Occipital lobe (tissue), 2 donors: ENCODE data around the gene TMEM198. TPM values are rescaled to one million over a fixed set of nuclear protein-coding genes. Genes with fewer than 3 reads are reported as not detected.

ENCODE experiments used
- DNase-seq: peaks from one replicate; lab custom pipeline; 2025; lab: John Stamatoyannopoulos, UW
- total RNA-seq: library from RNA; depleted of rRNA; stranded (reverse); fragments of >200 nt; gene quantifications from one replicate; pipeline ENCODE4 v1.2.3, GENCODE V29; 2014

The TMEM198 gene
- total RNA-seq, 1 donor from 2014 or later = 14.0 TPM

DNA sequence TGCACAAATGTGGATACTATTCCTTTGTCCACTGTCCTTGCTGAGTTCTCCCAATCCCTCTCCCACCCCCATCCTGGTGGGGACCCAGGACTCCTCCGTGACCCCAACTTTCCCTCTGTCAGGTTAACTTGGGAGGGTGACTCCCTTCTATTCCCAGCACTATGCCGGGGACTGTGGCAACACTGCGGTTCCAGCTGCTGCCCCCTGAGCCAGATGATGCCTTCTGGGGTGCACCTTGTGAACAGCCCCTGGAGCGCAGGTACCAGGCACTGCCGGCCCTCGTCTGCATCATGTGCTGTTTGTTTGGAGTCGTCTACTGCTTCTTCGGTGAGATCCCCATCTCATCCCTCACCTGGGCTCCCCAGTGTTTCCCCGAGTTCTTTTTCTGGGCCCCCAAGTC lies 739 bp downstream of the TMEM198 start:
- DNase-seq = no peak

DNA sequence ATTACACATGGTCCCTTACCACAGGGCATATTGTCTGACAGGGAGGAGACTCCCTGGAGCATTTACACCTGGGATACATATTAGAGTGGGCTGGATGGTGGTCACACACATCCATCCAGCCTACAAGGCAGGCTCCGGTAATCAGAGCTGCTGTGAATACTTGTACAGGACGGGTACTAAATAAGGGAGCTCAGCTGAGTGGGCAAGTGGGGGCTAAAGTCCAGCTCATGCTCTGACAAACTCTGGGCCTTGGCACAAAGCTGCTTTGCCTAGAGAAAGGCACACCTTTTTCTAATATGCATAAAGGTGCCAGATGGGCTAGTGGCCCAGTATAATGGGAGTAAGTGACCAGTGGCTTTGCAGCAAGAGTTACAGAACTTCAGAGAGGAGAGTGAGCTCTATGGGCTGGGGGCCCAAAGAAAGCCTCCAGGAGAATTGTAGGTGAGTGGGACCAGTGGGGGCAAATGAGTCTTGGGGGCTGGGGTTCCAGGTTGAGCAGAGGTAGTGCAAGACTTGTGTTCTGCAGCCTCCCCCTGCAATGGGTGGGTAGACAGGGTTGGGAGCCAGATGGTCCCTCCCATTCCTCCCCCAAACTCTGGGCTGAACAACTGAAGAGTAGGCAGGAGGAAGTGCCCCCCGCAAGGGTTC lies 1.6 kb downstream of the TMEM198 start:
- DNase-seq = no peak

DNA sequence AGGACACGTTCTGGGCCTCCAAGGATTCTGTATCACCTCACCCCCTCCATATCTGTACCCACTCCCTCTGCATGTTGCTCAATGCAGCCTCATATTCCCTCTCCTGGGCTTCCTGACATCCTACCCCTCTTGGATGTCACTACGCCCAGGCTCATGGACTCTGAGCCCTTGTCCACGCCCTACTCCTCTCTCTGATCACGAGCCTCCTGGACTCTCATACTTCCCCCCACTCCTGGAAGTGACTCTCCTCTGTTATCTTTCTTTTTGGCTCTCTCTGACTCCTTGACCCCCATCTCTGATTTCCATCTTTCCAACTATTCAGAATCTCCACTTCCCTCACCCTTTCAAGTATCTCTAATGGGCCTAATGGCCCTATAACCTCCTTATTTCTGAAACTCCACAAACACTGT lies 2.1 kb downstream of the TMEM198 start:
- no peak for DNase-seq

DNA sequence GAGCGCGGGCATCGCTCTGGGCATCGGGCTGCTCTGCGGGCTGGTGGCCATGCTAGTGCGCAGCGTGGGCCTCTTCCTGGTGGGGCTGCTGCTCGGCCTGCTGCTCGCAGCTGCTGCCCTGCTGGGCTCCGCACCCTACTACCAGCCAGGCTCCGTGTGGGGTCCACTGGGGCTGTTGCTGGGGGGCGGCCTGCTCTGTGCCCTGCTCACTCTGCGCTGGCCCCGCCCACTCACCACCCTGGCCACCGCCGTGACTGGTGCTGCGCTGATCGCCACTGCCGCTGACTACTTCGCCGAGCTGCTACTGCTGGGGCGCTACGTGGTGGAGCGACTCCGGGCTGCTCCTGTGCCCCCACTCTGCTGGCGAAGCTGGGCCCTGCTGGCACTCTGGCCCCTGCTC lies 3.8 kb downstream of the TMEM198 start:
- DNase-seq = no peak

DNA sequence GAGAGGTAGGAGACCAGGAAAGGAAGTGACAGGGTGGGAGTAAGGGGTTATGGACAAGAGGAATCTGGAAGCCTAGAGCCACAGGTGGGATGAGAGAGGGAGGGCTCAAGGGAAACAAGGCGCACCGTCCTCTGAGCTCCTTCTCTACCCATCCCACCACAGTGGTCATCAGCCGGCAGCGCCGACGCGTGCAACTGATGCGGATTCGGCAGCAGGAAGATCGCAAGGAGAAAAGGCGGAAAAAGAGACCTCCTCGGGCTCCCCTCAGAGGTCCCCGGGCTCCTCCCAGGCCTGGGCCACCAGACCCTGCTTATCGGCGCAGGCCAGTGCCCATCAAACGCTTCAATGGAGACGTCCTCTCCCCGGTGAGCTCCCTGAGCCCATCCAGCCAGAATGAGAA lies 5.2 kb downstream of the TMEM198 start:
- DNase-seq = no peak

DNA sequence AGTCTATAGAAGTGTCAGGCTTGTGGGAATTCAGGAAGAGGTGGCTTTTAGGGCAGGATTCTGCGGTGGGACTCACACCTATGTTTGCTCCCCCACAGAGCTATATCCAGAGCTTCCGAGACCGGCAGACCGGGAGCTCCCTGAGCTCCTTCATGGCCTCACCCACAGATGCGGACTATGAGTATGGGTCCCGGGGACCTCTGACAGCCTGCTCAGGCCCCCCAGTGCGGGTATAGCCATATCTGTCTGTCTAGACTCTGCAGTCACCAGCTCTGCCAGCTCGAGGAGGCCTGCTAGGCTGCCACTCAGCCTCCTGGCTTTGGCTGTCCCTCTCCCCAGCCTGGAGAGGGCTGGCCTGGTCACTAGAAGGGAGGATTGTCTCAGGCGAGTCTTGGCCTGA lies 5.8 kb downstream of the TMEM198 start:
- DNase-seq = no peak

DNA sequence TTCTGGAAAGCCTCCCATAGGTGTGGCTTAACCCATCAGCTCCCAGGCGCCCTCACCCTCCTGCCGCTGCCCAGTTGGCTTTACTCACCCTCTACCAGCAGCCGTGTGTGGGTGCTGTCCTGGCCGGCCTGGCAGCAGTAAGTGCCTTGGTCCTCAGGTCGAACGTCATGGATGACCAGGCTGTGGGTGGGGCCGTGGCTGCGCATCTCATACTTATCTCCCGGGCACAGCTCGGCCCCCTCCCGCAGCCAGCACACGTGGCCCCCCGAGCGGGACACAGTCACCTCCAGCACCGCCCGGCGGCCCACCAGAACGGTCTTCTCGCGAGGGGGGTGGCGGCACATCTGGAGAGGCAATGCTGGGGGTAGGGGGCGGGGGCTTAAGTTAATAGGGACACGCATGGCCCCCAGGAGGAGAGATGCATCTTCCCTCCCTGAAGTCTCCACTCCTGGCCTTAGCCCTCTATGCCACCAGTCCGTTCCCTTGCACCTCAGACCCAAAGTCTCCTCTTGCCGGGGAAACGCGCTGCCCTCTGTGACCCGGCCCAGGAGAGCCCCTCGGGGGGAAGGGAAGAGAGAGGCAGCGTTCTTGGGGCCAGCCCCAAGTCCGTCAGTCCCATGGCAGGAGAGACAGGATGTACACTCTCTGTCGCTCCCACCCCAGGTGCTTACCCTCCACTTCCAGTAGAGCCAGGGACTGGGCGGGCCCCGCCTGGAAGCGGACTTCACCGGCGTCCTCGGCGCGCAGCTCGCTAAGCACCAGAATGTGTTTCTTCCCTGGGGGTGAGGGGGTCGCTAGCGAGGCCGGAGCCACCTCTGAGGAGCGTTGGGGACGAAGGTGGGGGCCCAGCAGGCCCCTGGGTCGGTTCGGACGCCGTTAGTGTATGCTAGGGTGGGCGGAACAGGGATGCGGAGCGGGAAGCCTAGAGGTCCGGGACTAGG lies 7.9 kb downstream of the TMEM198 start:
- DNase-seq = no peak

DNA sequence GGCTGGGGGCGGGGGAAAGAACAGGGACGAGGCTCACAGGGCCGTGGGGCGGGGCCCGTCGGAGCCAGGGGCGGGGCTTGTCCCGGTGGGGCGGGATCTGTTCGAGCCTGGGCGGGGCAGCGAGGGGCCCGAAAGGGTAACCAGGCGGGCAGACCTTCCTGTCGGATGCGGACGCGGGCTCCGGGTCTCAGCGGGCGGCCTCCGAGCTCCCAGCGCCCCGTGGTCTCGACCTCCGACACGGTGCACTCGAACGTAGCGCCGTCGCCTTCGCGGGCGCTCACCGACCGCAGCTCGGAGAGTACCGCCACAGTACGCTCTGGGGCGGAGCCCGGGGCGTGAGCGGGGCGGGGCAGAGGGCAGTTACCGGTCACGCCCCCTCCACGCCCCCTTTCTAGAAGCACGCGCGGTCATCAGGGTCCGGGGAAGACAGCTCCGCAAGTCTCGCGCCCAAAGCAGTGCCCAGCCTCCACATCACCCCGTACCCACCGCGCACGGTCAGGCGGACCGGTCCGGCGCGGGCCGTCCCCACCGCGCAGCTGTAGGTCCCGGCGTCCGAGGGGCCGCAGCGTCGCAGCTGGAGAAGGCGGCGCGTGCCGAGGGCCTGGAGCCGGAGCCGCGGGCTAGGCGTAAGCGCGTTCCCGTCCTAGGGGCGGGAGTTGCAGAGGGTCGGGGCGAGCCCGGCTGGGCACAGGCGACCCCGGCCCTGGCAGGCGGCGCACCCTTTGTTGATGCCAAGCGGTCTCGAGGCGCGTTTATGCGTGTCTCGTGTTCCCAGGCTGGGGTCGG lies 8.7 kb downstream of the TMEM198 start:
- peak; percentile 76 for DNase-seq

DNA sequence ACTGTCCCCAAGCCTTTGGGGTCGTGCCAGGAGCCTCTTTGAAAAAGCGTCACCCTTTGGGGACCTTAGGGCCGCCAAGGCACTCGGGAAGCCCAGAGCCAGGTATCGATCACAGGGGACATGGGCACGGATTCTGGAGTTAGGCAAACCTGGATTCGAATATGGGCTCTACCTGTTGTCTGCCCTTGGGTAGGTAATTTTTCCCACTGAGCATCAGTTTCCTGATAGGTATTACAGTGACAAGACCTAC lies 9.3 kb downstream of the TMEM198 start:
- no peak for DNase-seq

DNA sequence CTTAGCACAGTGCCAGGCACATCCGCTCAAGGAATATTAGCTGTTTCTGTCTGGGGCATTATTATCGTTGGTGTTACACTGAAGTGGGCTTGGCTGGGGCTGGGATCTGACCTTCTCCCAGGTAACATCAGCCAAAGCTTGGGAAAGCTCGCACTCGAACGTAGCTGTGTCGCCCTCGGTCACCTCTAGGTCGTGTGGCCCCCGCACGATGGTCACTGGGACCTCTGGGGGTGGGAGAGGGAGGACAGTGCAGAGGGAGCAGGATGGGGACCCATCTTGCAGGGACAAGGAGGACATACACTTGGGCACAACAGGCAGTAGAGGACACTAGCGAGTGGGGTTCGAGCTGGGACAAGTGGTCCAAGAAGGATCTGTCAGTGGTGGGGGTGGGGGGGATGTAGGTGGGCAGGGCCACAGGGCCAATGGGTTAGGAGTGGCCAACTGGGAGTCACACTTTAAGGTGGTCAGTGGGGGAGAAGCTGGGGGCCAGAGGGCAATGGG lies 9.7 kb downstream of the TMEM198 start:
- no peak for DNase-seq

DNA sequence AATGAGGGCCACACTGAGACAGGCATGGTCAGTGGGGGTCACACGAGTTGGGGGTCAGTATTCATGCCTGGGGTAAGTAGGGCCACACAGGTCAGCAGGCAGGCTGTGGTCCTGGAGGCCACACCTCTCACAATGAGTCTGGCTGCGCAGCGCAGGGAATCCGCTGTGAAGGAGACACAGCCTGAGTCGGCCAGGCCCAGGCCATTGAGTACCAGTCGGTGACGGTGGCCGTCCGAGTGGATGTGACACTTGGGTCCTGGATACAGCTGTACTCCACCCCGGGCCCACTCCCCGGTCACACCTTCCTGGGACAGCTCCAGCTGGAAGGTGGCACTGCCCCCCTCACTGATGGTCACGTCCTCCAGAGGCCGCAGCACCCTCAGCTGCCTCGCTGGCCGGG lies 10.5 kb downstream of the TMEM198 start:
- DNase-seq = no peak

DNA sequence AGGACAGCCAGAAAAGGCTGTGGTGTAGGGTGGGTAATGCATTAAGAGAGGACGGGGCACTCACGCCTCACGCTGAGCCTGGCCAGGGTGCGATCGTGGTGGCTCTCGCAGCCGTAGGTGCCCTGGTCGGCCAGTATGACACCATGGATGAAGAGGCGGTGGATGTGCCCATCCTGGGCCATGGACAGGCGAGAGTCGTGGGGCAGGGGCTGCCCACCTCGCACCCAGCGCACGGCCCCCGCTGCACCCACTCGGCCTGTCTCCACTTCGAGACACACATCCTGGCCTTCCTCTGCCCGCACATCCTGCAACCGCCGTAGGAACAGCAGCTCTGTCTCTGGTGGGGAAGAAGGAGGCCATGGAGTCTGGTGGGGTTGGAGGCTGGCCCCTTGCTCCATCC lies 12.1 kb downstream of the TMEM198 start:
- no peak for DNase-seq

DNA sequence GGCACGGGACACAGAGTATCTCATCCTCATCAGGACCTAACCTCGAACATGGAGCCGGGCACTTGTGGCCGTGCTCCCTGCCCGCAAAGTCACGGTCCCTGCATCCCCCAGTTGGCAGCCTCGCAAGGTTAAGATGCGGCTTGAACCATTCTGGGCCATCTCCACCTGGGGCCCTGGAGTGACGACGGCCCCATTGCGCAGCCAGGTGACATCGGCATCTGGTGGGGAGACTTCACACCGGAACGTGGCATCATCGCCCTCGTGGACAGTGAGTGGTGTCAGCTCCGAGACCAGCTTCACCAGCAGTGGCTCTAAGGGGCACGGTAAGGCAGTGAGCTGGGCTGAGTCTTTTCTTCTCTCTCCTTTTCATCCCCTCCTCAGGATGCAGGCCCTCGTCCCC lies 12.6 kb downstream of the TMEM198 start:
- DNase-seq = no peak

DNA sequence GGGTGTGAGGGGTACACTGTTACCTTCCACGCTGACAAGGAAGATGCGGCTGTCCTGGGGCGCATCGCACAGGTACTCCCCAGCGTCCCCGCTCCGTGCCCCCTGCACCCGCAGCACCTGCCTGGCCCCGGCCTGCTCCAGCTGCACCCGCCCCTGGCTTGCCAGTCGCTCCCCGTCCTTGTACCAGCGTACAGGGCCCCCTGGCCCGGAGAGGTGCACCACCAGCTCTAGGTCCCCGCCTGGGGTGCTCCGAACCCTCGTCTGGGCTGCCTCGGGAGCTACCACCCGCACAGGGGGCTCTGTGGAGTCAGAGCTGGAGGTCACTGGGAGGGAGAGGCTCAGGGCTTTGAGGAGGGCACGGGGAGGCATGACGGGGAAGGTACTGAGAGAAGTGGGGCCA lies 13.5 kb downstream of the TMEM198 start:
- no peak for DNase-seq

DNA sequence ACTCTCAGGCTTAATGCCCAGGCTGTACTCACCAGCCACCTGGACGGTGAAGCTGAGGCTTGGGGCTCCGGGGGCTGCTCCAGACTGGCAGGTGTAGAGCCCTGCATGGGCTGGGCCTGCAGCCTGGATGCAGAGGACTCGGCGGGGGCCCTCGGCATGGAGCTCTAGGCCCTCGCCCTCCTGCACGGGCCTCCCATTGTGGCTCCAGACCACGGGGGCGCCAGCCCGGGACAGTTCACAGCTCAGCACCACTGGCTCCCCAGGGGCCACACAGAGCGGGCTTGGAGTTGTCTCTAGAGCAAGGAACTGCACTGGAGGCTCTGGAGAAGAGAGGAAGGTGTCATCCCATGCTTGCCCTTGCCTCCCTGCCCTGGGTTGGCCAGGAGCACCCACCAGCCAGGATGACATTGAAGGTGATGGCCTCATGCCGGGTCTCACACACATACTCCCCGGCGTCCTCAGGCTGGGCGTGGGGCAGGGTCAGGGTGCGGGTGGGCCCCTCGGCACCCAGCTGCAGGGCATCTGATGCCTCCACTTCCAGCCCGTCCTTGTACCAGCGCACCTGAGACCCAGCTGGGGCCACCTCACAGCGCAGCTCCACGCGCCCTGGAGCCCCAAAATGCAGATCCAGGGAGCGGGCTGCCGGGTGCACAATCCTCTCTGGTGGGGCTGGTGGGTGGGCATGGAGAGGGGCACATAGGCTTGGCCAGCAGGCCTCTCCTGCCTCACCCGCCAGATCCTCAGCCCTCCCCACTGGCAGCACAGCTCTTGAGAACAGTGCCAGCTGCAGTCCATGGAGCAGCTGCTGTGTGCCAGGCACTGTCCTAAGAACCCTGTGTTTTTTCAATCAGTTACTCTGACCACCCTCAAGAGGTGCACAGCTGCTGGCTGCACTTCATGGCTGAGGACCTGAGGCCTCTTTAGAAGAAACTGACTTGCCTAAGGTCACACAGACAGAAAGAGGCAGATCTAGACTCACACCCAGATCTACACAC lies 14.3 kb downstream of the TMEM198 start:
- no peak for DNase-seq

DNA sequence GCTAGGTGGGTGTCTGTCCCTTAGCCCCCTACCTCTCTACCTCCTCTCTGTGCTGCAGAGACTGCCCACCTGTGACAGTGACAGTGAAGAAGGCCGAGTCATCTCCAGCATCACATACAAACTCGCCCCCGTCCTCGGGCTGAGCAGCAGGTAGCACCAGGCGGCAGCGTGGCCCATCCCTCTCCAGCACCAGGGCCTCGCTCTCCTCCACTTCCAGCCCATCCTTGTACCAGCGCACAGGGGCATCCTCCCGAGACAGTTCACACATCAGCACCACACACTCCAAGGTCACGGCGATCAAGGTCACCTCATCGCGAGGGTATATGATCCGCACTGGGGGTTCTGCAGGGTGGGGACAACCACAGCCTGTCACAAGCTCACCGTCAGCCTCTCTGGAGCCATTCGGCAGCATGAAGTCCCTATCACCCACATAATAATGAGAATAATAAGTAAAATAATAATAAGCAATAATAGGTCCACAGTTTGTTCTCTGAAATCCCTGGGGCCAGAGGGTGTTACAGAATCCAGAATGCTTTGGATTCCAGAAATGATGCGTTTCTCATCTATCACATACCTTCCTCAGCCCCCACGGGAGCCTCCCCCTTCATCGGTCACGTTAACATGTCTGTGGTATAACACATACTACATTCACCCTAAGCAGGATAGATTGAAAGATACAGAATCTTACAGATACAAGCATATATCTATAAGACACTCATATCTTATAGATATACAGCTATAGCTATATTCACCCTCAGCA lies 15.5 kb downstream of the TMEM198 start:
- no peak for DNase-seq

DNA sequence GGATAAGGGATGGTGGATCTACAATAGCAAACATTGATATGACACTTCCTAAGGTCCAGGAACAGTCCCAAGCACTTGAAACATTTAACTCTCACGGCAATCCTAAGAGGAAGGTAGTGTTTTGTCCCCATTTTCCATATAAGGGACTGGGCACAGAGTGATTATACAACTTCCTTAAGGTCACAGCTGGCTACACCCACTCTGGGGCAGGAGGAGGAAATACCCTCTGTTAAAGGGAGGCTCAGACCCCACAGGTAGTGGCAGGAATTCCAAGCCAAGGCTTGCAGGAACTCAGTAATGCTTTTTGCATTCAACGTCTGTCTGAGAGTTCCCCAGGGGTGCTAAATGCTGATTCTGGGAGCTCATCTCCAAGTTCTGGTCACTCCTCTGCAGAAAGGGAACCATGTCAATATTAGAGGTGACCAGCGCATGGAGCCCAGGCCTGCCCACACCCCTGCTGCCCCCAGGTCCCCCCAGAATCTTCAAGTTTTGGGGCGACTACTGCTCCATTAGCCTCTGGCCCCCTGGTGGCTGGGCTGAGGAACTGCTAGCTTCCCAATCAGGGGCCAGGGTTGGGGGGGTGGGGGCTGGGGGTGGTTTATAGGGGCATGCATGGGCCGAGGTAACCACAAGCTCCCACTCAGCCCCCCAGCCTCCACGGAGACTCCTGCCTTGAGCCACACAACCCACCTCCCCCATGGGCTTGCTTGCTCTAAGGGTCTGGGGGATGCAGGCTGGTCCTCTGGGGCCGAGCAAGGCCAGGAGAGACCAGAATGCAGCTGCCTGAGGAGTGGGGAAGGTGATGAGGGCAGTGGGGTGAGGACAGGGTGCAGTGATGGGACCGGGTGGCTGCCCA lies 16.4 kb downstream of the TMEM198 start:
- no peak for DNase-seq

DNA sequence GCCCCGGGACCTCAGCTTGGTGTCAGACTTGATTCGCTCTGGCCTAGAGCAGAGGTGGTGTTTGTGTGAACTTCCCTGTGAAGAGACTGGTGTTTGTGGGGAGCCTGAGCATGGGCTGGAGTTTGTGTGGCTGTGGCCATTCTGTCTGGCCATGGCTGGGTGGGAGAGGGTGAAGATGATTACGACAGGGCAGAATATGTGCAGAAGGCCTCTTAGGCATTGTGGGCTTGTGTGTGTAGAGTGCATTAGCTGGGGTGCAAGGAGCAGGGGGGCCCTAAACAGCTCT lies 17.0 kb downstream of the TMEM198 start:
- DNase-seq = no peak

DNA sequence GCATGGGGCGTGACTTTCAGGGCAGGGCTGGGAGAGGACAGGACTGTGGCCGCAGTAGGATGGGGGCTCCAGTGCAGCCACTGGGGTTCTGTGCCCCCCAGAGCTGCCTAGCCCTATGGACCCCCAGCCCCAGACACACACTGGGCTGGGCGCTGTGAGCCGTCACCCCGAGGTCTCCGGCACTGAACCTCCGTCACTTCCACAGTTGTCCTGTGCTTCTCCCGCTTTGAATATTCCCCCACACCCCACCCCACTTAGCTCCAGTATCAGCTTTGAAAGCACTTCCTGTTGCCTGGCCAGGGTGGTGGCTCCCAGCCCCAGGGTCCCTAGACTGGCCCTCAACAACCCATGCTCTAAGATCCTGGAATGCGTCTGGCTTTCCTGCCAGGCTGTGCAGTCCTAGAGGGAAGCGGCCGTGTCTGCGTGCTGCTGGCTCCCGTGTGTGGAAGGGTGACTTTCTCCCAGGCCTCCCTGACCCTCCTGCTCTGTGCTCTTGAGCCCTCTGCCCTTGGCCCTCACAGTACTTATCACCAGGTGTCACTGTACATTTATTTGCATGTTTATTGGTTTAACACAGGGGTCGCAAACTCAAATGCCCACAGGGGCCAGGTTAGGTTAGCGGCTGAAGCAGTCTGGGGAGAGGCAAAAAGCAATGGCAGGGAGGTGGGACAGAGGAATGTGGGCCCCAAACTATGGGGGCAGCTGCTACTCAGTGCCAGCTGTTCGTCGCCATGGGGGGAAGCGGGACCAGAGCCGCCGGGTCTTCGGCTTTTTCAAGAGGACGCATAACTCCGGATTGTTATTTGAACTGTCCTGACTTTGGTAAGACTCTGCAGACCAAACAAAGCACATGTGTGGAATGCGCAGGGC lies 17.6 kb downstream of the TMEM198 start:
- DNase-seq = no peak
